ENCODE measurements around the gene PCSK2.
A peak's percentile ranks its signal among the peaks of the same experiment; 100 is the strongest.

PCSK2 gene

DNA sequence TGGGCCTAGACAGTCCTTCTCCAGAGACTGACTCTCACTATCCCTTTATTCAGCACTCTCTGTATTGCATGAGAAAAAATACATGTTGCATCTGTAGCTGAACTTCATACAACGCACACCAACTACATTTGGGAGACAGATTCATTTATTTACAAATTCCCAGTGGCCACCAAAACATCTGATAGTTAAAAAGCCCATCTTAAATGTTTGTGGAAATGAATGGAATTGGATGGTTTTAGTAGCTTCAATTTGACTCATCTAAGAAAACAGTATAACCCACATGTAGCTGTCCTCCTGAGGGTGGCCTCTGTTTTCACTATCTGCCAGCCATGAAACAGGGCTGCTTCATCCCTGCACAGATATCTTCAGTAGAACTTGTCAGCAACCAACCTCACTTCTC is 116.3 kb downstream of the PCSK2 start:
- no peak for DNase-seq

DNA sequence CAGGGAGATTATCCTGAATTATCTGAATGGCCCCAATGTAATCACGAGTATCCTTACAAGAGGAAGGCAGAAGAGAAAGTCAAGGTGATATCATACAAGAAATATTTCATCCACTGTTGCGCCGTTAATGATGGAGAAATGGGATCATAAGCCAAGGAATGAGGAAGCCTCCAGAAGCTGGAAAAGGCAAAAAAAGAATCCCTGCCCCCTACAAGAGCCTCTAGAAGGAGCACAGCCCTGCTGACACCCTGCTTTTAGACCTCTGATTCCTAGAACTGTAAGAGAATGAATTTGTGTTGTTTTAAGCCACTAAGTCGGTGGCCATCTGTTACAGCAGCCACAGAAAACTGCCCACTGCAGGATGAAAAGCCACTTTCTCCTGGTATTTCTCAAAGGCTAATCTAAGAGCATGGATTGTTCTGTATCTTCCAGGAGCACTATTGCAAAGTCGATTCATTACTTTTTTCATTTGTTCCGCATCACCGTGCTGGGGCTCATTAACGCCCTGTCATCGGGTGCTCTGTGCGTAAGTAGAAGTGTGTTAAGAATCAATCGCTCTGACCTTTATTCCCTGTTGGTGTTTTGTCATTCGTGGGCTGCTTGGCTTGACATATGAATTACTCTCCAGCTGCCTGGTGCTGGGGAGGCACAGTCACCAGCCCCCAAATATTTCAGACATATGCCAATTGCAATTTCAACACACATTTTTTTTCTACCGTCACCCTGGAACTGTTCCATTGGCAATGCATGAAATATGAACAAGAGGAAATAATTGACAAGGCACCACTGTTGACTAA is 117.0 kb downstream of the PCSK2 start:
- no peak for DNase-seq

DNA sequence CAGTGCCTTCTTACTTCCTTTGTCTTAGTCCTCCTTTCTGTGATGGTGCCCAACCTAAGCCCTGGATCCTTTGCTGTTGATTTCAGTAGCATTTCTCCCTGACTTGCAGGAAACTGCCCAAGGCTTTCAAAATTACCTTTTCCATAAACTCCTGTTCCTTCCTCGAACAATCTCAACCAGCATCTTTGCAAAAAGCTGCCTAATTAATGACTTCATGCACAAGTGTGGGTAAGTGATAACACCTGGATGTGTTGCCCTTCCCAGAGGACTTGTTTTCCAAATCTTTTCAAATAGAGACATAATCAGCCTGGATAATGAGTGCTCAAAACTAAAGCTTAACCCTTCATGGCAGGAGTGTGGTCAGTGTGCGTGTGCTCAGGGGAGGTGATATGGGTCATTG is 118.0 kb downstream of the PCSK2 start:
- no peak for DNase-seq

DNA sequence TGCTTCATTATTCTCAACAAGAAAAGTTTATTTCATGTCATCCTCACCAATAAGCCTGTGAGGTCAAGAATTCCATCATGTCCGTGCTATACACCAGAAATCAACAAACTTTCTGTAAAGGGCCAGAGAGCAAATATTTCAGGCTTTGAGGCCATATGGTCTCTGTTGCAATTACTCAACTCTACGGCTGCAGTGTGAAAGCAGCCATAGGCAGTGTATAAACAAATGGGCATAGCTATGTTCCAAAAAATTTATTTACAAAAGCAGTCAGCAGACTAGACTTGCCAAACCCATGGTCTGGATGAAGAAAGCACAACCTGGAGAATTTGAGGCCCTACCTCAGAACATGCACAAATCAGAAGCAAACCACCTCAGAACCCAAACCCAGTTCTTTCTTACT is 118.5 kb downstream of the PCSK2 start:
- no peak for DNase-seq

DNA sequence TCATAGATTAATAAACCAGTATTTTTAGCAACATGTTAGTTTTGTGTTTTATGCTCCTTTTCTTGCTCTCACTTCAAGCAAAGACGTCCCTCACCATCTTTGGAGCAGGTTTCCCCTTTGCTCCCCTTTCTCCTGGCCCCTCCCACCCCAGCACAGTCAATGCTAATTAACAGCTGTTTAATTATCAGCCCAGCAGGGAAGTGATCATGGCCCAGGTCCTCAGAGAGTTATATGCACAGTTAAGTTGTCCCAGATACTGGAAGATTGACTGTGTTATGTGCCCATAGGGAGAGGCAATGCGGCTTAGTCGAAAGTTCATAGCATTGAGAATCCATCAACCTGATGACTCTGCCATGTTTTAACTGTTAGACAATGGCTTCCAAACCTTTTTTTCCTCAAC is 123.5 kb downstream of the PCSK2 start:
- DNase-seq = no peak

DNA sequence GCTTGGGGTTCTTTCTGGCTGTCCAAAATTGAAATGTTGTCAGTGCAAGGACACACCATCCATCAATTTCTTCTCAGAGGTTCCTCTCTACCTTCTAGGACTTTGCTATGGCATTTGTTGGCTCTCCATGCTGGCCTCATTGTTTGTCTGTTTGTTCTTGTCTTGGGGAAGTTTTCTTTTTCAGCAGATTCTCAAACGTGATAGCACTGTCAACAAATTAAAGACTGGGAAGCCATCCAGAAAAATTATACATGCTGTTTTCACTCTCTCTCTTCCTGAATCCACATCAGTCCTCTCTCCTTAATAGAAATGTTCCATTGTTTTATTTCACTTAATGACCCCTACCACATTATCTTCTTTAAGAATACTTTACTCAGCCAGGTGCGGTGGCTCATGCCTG is 130.4 kb downstream of the PCSK2 start:
- no peak for DNase-seq

DNA sequence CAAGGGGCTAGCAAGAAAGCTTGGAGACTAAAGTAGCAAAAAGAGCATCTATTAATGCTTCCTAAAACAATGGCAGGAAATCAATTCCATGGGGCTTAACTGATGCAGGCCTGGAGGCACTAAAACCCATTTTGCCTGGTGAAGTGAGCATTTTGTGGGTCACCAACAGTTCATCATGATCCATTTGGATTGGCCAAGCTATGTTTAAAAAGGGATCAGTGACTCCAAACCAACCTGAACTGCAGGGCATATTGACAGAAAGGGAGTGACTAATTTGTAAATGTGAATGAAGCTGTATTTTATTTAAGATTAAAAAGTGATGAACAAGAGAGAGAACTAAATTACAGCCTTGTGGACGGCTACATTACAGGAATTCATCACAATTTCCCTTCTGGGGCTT is 132.0 kb downstream of the PCSK2 start:
- no peak for DNase-seq

DNA sequence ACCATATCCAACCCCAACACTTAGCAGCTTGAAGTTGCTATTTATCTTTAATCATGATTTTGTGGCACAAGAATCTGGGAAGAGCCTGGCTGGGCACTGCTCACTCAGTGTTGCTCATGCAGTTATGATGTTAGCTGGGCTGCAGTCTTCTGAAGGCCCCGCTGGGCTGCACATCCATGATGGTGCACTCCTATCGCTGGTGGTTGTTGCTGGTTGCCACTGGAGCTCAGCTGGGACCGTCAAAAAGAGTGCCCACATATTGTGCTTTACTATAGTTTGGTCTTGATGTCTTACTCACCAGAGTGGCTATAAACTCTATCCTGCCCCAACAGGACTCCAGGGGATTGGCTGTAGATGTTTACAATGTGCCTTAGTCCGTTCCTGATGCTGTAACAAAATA is 137.8 kb downstream of the PCSK2 start:
- DNase-seq = no peak

DNA sequence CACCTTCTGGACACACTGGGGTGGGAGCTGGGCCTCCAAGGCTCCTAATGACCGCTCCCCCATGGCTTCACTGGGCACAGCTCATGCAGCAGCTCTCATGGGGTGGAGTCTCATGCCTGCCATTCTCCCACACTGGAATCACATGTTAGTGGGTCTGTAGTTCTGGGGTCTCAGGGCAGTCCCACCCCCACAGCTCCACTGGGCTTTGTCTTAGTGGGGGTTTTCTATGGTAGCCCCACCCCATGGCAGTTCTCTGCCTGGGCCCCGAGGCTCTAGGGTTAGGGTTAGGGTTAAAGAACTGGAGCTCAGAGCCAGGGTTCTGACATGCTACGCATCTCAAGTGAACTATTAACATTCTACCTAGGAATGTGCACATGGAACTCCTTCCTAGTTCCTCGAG is 139.0 kb downstream of the PCSK2 start:
- no peak for DNase-seq

DNA sequence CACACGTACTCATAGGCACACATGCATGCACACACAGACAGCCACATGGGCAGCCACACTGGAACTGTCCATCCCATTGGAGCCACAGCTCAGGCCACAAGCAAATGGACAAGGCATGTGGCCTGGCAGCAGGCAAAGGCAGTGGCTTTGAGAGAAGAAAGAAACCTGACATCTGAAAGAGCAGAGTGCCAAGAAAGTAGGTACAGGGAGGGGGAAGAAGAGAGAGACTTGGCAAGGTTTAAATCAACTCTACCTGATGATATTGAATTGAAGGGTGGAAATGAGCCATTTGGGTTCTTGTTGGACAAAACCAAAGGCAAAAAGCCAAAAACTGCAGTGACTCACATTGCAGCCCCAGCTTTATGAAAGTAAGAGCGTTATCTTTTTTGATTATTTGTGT is 142.7 kb downstream of the PCSK2 start:
- no peak for DNase-seq

DNA sequence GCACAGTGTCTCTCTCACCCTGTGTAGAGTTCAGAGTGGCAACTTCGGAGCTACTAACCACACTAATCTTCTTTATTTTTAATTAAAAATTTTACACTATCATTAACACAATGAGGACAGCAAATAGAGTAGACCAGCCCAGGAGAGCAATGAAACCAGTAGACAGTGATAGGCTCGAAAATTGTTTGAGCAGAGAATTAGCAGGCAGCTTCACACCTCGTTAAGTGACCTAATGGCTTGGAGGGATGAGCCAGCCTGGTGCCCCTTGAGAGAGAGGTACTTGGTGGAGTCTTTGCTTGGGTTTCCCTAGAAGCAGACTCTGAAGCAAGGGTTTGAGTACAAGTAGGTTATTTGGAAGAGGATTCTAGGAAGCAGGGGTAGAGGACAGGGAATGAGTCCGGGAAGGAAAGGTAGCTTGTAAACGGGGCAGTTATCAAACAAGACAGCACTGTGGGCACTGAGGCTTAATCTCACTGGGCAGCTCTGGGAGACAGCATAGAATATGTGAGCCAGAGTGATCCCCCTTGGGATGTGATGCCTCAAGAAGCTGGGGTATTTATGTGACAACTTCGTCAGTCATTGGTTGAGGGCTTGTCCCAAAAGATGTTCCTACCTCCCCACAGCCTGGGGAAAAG is 146.1 kb downstream of the PCSK2 start:
- no peak for DNase-seq

DNA sequence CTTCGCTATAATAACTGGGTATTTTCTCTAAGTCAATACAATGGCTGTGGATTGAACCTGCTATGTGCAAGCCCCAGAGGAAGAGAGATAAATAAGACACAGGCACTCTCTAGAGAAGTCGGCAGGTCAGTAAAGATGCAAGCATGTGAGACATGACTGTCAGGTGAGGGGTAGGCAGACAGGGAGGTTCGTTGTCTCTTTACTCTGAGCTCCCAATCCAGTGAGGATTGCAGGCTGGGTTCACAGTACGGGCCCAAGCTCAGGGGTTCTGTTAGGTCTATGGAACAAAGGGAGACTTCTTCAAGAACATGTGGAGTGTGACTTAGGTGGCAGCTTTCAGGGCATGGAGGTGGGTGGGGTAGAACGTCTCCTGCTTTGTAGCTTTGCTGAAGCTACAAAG is 147.2 kb downstream of the PCSK2 start:
- DNase-seq = no peak

DNA sequence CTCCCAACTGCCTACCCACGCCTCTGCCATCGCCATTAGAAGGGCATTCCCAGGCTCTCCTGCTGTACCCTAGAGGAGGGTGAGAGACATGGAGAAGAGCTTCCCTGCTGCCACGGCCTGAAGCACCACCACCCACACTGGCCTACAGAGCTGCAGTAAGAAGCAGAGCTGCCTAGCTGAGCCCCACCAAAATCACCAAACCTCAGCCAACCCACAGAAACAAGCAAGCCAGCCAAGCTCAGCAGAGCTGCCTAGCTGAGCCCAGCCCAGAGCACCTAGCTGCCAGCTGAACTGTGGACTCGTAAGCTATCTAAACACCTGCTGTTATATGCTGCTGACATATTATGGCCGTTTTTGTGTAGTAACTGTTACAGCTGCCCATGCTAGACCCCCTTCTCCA is 149.2 kb downstream of the PCSK2 start:
- DNase-seq = no peak

DNA sequence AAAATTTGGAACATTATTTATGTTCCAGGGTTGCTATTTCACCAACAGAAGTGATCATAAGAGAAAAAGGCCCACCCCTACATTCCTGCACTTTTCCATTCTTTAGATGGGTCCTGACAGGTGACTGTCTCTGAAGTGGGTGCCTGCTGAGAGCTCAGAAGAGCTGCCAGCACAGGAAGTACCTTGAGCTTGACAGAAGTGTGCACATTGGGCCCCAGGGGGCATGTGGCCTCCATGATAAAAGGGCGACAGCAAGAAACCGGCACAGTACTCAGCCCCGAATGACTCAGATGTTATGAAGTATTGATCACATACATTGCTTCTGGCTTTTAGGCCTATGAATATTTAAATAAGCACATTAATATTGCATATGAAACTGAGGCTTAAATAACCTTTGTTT is 150.4 kb downstream of the PCSK2 start:
- no peak for DNase-seq

DNA sequence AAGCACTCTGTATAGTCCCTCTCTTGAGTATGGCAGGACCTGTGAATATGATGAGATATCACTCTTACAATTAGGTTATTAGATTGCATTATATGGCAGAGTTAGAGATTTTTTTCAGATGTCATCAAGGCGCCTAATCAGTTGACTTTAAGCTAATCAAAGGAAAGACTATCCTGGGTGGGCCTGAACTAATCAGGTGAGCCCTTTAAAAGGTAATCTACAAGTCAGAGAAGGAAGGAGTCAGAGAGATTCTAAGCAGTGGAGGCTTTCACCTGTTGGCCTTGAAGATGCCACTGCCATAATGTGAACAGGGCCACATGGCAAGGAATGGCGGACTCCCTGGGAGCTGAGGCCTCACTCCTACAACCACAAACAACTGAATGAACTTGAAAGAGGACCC is 152.8 kb downstream of the PCSK2 start:
- DNase-seq = no peak

DNA sequence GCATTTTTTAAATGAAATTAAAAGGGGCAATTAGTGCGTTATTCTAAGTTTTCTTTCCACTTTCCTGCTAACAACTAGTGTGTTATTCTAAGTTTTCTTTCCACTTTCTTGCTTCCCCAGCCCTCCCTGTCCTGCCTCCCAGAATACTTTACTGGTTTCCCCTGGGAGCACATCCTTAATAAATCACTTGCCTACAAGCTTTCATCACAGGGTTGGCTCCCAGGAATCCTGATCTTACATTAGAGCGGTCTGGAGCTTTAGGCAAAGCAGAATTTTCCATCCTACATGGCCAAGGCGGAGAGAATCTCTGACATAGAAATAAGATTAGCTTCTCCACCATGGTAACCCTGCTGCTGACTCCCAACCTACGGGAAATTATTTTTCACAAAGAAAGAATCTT is 154.0 kb downstream of the PCSK2 start:
- DNase-seq = no peak

DNA sequence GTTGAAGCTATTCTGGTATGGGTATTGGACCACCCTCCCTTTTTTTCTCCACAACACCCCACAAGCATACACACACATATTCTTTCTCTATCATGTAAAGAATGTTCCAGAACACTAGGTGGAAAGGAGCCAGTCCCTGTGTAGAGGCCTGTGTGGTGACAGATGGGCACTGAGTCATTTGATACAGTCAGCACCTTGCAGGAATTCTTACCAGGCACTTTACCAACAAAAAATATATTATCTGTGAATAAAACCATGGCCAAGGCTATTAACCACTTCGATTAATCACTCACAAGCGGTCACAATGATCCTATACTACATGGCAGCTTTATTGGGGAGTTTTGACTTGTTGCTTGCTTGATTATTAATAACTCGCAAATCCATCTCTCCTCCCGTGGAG is 154.9 kb downstream of the PCSK2 start:
- peak; percentile 52 for DNase-seq

DNA sequence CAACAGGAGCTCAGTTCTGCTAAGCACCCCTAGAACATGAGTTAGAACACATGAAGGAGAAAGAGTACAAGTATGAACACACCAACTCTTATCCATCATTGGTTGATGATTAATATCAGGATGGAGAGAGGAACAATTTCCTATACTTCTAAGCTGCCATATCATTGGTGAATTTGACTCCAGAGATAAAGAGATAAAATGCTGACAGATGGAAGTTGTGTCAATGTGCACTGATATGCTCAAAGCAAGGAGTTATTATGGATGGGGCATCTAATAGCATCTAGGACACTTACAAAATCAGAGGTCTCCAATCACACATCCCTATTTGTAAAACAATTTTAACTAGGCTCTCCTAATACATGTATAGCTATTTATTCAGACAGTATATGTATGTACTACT is 159.0 kb downstream of the PCSK2 start:
- DNase-seq = no peak

DNA sequence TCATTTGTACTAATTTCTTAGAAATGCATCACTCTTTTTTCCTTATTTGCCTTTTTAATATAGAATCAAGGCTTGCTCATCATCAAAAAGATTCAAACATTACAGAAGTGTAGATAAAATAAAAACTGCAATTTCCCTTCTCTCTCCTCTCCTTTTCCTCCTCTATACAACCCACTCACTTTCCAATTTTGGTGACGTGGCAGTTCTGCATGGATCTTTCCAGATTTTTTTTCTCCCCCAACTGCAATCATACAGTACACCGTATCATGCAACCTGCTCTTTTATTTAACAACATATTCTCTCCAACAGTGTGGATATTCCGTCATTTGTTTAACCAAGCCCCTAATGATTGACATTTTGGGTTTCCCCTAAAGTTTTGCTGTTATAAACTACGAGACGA is 163.8 kb downstream of the PCSK2 start:
- no peak for DNase-seq

DNA sequence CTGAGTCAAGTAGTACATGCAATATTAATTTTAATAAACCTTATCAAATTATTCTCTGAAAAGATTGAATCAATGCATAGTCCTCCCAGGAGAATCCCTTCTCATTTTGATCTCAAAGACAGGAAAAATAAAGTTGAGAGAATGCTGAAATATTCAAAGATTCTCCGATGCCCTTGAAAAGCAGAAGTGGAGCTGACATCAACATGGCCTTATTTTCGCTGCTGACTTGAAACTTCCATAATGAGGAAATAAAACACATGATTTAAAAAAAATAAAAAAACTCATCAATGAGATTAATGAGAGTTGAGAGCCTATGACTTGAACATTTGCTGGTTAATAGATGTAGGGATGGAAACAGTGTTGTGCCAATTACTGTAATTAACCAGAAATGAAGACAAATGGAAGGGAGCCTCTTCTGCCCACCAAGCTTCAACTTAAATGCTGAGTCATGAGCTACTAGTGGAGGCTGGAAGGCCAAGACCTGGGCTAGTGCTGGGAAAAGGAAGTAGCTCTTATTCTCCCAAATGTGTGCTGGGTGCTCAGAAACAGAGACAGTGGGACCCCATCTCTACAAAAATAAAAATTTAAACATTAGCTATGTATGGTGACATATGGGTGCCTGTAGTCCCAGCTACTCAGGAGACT is 164.4 kb downstream of the PCSK2 start:
- no peak for DNase-seq

DNA sequence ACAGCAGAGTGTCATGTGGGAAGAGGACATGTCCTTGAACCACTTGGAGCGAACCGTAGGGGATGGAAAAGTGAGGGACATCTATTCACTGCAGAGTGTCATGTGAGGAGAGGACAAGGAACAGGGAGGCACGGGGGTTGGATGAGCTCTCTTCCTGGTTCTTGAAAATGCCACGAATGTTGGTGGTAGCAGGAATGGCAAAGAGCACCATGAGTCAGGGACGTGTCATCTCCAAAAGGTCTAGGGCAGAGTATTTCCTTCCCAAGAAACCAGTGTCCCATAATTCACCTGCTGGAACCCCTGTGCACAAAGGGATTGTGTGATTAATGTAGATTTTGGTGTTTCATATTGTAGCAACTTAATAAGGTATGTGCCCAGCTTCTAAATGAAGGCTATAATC is 167.6 kb downstream of the PCSK2 start:
- DNase-seq = no peak

DNA sequence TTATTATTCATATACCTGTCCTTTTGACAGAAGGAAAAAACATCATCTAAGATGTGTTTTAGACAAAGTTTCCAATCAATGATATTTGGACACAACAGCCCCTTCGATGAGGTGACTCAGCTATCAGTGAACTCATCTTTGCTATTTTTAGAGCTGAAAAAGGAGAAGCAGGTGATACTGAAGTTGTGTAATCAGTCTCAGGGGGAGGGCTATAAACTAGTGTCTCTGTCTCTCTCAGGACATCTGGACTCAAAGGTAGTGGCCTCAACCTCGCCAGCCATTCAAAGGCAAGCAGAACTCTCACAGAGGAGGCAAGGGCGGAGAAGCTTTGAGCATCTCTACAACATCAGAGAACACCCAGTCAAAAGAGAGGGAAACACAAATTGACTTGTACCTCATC is 168.9 kb downstream of the PCSK2 start:
- DNase-seq = no peak

DNA sequence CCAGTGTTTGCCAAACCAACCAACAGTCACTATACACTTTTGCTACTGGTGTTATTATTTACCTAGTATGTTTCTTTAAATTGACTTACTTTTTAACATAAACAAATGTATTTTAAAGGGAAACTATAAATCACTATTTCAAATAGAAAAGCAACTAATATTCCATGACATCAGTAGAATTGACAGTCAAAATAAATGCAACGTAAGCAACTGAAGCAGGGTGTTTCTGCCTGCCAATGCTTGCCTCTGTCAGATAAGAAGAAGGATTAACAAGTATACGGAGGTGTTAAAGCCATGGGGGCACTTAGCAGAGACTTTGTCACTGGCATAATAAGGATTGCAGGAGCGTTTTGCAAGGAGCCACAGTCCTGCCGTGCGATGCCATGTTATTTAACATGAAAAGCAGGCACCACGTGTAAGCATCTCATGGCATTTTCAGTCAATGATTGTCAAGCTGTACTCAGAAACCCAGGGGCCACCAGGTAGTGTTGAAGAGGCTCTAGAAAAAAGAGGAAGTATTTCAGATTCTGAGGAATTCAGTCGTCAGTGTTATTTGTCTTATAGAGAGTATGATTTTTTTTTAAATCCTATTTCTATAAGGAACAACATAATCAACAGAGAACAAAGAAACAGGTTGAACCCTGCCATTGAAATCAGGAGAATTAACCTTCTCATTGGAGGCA is 172.6 kb downstream of the PCSK2 start:
- DNase-seq = no peak

DNA sequence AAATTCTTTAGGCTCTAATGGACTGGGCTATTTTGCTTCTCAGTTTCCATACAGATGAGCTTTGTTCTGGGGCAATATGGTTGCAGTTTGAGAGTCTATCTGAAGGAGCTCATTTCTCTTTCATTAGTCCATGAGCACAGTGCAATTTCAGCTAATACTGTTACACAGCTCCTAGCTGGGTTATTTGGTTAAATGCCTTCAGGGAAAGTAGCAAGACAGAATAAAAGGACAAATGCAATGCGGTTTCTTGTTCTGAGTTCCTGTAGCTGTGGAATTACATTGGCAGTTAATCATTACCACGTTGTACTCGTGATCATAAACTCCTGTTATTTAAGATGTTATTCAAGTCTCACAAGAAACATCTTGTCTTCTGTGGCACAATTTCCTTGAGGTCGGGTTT is 176.6 kb downstream of the PCSK2 start:
- DNase-seq = no peak
